ENCODE data around the gene NRTN. TPM values are rescaled to one million over a fixed set of nuclear protein-coding genes. Genes with fewer than 3 reads are reported as not detected.

Gene NRTN
- total RNA-seq, 1 donor from 2014 or later = not detected

DNA sequence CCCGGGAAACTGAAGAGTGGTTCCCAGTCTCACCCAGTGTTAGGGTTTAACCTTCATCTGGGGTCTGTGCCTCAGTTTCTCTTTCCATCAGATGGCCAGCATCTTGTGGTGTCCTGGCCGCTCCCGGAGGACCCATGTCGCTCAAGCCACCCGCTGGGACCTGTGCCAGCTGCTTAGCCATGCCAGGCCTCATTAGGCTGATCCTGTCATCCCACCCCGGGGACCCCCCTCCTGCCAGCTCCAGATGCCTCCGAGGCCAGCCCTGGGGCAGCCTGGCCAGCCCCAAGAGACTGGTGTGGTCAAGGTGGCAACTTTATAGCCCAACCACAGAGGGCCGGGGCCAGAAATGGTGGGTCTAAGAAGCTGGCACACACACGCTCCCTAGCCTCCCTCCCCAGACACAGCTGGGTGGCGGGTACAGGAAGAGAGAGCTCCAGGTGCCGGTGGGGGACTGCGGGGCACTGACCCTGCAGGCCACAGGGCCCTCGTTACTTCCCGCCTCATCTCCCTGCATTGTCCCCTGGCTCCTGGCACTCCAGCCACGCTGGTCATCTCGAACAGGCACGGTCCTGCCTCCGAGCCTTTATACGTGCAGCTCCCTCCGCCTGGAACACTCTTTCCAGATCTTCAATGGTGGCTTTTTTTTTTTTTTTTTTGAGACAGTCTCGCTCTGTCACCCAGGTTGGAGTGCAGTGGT lies 3.4 kb downstream of the NRTN start:
- ATAC-seq (no peak), DNase-seq (ENCODE audit: low spot score) (no peak)
- intact Hi-C loops (cut with DNase I) = no loop called here

DNA sequence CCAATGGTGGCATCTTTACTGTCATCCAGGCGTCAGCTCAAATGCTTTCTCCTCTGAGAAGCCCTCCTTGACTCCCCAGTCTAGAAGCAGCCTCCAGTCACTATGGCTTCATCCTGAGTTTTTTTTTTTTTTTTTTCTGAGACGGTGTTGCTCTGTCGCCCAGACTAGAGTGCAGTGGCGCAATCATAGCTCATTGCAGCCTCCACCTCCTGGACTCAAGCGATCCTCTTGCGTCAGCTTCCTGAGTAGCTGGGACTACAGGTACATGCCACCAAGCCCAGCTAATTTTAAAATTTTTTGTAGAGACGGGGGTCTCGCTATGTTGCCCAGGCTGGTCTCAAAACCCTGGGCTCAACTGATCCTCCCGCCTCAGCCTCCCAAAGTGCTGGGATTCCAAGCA lies 4.2 kb downstream of the NRTN start:
- DNase-seq (ENCODE audit: low spot score) (no peak), ATAC-seq (no peak)
- intact Hi-C loops (cut with DNase I) = no loop called here

DNA sequence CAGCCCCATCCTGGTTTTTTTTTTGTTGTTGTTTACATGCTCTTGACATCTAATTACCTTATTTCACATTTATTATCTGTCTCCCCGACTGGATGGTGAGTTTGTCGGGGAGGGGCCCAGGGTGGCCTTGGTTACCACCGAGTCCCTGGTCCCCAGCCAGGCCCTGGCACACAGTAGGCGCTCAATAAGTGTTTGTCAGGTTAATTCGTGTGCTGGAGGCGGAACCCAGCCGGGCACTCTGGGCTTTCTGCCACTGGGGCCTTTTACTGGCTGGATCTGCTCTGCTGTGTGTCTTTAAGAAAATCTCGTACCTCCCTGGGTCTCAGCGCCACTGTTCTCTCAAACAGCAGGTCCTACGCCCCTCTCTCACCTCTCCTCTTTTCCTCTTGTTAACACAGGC lies 4.6 kb downstream of the NRTN start:
- DNase-seq (ENCODE audit: low spot score) (no peak), ATAC-seq (no peak)
- intact Hi-C loops (cut with DNase I) = no loop called here

DNA sequence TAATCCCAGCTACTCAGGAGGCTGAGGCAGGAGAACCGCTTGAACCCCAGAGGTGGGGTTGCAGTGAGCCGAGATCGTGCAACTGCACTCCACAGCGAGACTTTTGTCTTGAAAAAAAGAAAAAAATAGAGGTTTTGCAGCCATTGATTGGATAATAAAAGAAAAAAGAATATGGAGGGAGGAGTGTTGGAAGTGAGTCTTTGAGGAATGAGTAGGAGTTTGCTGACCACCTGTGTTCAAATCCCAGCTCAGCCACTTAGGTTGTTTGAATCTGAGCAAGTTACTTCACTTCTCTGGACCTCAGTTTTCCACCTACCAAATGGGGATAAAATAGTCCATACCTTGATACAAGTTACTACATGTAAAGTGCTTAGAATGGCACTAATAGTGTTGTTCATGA lies 6.2 kb downstream of the NRTN start:
- intact Hi-C loops (cut with DNase I) = no loop called here

DNA sequence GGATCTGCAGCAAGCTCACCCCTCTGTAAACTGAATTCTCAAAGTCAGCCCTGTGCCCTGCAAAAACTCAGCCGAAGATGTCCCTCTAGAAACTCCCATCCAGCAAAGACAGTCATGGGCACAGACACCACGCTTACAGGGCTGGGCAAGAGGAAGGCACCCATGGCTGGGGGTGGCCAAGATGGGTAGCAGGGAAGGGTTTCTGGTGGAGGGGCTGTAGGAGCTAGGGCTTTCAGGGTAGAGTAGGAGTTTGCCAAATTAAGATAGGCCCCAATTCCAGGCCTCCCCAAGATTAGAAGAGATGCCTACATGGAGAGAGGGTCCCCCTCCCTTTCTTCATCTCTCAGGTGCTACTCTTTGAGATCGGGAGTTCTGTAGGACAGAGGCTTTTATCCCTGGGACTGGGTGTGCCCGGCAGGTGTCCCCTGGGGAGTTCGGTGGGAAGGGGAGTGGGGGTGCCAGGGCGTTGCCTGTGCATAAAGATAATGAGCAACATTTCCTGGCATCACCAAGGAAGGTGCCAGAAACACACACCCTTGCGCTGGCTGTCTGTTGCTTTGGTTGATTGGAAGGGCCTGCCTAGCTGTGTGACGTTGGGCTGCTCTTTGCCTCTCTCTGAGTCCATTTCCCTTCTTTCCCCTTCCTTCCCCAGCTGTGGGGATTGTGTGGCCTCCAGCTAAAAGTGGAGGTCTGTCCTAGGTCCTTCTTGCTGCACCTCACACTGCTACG lies 9.4 kb downstream of the NRTN start:
- ATAC-seq (no peak), DNase-seq (ENCODE audit: low spot score) (no peak)
- intact Hi-C loops (cut with DNase I) = no loop called here

More for the DNA sequence above, 6.2 kb downstream of the NRTN start:
- ATAC-seq (no peak), DNase-seq (ENCODE audit: low spot score) (no peak)

DNA sequence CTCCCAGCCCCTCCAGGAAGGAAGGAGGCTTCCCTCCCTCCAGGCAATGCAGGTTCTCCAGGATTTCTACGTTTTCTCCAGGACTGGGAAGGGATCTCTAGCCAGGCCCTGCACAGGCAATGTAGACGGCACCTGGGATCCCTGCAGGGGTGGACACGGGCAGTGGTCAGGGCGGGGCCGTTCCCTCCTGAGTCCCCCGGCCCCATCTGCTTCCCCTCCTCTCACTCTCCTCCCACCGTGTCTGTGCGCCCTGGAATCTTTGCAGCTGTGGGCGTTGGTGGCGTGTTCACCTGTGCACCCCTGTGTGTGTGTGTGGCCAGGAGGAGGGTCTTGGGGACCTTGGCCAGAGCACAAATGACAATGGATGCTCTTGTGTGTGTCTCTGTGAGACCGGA lies 10.0 kb downstream of the NRTN start:
- ATAC-seq = no peak
- DNase-seq (ENCODE audit: low spot score) = no peak
- intact Hi-C loops (cut with DNase I) = no loop called here

DNA sequence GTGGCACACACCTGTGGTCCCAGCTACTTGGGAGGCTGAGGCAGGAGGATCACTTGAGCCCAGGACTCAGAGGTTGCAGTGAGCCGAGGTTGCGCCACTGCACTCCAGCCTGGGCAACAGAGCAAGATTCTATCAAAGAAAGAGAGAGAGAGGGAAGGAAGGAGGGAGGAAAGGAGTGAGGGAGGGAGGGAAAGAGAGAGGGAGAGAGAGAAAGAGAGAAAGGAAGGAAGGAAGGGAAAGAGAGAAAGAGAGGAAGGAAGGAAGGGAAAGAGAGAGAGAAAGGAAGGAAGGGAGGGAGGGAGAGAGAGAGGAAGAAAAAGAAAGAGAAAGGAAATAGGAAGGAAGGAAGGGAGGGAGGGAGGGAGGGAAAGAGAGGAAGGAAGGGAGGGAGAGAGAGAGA lies 12.4 kb downstream of the NRTN start:
- no peak for DNase-seq (ENCODE audit: low spot score)
- intact Hi-C loops (cut with DNase I) = no loop called here
- ATAC-seq = no peak

DNA sequence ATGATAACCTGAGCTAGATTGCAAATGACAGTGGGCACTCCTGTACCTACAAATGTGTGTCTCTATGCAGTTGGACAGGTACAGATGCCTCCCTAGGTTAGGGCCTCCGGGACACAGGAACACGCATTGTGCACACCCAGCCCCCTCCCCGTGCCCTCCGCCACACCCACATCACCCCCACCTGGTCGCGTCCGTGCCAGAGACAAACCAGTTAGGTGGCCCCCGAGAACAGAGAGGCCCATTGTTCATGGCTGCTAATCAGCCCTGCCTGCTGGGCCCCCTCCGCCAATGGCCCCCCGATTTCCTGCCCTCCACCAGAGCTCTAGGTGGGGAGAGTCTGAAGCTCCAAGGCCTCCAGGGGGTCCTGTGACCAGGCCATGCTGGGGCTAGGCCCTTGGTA lies 13.7 kb downstream of the NRTN start:
- DNase-seq (ENCODE audit: low spot score) (no peak), ATAC-seq (no peak)
- intact Hi-C loops (cut with DNase I) = no loop called here

DNA sequence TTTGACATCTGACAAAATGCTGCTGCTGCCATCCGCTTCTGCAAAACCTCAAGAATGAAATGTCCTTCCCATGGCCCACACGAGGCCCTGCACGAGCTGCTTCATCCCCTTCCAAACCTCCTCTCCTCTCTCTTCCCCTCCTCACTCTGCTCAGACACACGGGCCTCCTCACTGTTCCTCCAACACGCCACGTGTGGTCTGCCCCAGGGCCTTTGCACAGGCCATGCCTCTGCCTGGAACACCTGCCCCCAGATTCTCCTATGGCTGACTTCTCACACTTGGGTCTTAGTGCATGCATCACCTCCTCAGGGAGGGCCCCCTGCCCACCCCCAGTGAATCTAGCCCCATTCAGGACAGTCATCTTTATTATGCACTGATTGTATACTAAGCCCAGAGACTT lies 15.9 kb downstream of the NRTN start:
- intact Hi-C loops (cut with DNase I) = no loop called here
- no peak for DNase-seq (ENCODE audit: low spot score)
- ATAC-seq = no peak

DNA sequence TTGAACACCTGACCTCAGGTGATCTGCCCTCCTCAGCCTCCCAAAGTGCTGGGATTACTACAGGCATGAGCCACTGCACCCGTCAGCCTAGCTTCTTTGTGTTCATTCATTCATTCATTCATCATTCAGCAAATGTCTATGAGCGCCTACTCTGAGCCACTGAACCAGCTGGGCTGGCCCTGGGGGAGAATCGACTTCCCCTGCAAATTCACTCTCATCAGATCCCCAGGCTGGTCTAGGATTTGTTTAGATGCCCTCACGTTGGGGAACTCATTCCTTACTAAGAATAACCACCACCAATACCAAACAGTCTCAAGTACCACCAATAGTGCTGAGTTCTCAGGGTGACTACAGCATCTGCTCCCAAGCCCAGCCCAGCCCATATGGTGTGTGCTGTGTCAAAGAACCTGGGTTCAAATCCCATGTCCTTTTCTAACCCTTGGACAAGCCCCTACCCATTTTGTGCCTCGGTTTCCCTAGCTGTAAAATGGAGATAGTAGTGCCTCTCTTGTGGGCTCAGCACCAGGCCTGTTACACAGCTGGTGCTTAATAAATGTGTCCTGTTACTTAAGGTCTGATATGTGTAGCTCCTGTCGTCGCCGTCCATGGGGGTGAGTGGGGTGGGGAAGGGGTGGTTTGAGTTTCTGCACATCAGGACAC lies 16.8 kb downstream of the NRTN start:
- DNase-seq (ENCODE audit: low spot score) (no peak), ATAC-seq (no peak)
- intact Hi-C loops (cut with DNase I) = no loop called here

DNA sequence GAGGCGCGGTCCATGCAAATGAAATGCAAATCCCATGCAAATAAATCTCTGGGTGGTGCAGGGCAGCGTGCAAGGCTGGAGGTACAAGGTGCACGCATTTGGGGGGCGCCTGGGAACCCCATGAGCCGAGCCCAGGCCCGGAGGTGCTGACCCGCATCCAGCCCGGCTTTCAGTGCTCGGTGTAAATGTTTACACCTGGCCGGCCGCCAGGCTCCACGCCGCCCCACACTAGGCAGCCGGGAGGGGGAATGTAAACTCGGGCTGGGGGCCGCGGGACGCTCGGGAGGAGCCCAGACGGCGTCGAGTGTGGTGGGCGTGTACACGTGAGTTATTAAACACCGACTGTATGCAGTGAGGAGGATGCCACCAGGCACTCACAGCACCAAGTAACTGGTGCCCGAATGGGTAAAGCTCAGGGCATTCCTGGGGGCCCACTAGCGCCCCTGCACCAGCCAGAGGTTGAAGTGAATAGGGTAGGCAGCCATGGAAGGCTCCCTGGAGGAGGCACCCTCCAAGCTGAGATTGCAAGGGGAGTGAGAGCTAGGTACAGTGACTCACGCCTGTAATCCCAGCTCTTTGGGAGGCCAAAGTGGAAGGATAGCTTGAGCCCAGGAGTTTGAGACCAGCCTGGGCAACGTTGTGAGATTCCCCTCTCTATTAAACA lies 17.4 kb downstream of the NRTN start:
- ATAC-seq = no peak
- intact Hi-C loops (cut with DNase I) = no loop called here
- no peak for DNase-seq (ENCODE audit: low spot score)

DNA sequence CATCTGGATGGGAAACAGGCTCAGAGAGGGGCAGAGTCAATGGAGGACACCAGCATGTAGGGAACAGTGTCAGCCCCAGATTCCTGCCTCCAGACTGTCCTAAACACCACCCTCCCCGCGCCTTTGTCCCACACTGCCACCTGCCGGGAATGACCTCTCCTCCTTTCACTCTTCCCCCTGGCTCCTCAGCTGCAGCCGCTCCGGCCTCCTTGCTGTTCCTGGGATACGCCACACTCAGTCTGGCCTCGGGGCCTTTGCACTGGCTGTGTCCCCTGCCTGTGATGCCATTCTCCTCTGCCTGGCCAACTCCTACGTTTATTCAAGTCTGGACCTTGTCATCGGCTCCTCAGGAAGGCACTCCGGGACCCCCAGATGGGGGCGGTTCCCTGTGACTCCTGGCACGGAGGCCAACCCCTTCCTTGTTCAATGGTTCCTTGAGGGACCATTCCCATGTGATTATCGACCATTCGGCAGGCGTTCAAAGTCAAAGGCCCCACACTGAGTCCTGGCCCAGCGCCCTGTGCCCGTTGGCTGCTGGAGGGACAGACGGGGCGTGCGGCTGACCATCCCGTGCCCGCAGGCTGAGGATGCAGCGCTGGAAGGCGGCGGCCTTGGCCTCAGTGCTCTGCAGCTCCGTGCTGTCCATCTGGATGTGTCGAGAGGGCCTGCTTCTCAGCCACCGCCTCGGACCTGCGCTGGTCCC lies 18.9 kb downstream of the NRTN start:
- ATAC-seq (no peak), DNase-seq (ENCODE audit: low spot score) (no peak)
- intact Hi-C loops (cut with DNase I) = no loop called here

DNA sequence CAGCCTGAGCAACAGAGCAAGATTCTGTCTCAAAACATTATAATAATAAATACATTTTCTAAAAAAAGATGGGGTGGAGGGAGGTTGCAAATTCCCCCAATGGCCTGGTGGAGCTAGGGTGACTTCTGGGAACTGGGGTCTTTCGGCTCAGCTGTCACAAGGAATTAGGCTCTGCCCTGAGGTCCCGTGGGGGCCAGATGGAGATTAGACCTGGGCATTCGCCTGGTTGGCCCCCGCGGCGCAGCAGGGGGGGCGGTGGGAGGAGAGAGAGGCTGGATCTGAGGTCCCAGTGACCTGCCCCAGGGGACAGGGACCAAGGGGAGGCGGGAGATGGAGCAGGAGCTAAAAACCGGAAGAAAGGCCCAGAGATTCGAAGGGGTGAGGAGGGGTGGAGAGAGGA lies 19.9 kb downstream of the NRTN start:
- DNase-seq (ENCODE audit: low spot score) = no peak
- no peak for ATAC-seq
- intact Hi-C loops (cut with DNase I) = no loop called here

DNA sequence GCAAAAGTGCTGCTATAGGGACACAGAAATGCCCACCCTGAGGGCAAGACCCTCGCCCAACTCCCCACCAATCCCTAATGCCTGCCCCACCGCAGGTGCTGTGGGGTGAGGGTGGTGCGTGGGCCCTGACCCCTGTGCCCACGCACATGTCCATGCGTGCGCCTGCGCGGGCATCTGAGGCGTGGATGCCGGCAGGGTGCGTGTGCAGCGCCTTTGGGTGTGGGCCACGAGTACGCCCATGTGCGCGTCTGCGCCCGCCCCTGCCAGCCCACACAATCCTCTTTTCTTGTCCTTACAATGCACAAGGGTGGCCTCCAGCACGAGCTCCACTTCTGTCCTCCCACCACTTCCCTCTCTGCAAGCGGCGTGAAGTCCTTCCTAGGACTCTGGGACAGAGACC lies 20.3 kb downstream of the NRTN start:
- ATAC-seq = no peak
- no peak for DNase-seq (ENCODE audit: low spot score)
- intact Hi-C loops (cut with DNase I) = no loop called here

DNA sequence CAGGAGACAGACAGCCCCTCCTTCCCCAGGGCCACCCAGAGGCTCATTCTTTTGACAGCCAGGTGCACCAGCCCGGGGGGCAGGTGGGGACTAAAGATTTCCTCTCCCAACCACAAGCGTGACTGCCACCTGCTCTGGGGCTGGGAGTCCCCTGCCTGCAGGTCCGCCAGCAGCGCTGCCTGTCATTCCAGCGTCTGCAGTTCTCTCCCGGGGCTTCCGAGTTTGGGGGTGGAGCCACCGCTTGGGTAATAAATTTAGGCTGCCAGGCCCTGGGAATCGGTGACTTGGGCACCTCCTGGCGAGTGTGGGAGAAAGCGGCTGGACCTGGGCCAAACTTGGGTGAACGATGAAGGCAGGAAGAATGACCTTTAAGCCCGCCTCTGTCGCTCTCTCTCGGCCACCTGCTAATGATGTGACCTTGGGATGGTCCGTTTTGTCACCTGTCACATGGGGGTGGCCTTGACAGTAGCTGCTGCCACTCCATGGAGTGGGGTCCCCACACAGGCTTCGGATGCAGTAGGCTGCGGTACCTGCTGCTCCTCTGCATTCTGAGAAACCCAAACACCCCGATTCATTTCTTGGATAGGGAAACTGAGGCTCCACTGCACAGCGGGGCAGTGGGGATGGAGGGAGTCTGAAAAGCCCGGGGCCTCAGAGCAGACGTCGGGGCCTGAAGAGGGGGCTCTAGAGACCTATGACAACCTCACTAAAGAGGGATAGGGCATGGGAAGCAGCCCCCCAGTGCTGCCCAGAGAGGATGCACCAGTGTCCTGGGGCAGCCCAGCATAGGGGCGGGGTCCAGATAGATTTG lies 21.9 kb downstream of the NRTN start:
- intact Hi-C loops (cut with DNase I) = no loop called here
- ATAC-seq (no peak), DNase-seq (ENCODE audit: low spot score) (no peak)

DNA sequence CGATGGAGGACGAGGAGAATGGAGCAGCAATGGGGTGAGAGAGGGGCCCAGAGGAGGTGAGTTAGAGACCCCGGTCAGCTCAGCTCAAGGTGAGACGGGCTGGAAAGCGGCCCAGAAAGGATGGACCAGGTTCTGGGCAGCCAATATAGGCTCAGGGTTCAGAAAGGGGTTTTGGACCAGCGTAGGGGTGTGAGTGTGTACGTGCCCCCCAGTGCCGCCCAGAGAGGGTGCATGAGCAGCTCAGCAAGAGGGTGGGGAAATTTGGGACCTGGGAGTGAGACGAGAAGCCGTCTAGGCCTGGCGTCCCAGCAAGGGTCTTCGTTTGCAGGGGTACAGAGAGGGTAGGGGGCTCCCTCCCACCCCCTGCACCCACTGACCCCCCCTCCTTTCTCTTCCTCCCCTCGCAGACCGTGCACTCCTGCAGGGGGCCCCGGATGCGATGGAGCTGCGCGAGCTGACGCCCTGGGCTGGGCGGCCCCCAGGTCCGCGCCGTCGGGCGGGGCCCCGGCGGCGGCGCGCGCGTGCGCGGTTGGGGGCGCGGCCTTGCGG lies 22.5 kb downstream of the NRTN start:
- ATAC-seq (no peak), DNase-seq (ENCODE audit: low spot score) (no peak)
- intact Hi-C loops (cut with DNase I) = no loop called here

DNA sequence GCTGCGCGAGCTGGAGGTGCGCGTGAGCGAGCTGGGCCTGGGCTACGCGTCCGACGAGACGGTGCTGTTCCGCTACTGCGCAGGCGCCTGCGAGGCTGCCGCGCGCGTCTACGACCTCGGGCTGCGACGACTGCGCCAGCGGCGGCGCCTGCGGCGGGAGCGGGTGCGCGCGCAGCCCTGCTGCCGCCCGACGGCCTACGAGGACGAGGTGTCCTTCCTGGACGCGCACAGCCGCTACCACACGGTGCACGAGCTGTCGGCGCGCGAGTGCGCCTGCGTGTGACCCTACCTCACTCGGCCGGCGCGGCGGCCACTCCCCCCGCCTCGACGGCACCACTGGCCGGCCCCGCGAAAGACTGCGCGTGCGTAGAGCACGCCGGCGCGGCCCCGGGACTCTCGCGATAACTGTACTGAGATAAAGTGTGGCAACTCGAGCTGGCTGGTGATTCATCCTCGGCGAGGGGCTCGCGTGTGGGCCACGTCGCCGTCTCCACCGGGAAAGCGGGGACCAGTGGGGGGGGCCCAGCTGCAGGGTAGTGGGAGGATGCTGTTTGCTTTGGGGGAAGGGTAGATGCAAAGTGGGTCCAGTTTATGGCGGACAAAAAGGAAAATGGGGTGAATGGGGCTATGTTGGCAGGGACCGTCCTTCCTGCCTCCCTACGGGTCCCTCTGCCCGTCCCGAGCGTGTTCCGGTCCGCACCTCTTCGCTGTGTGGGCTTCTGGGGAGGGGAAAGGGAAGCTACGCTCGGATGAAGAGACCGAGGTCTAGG lies 23.2 kb downstream of the NRTN start:
- intact Hi-C loops (cut with DNase I) = no loop called here
- DNase-seq (ENCODE audit: low spot score) (peak; percentile 85), ATAC-seq (peak; percentile 89)

Data from sciatic nerve (tissue), 2 donors.